Measurements from ENCODE around the gene TAS1R3. TPM values are rescaled to one million over a fixed set of nuclear protein-coding genes. Genes with fewer than 3 reads are reported as not detected.

The TAS1R3 gene
- polyA plus RNA-seq, 1 donor from 2014 or later: 1.0 TPM

GRCh38 chr1:1286313-1287261 lies 44.5 kb upstream of the TAS1R3 start:
- H3K4me2 ChIP-seq (ENCODE audit: low read length): no peak overlapping the region
- H3K27me3 ChIP-seq (ENCODE audit: insufficient read depth, low read depth, low read length): no peaks in the 10 kb centered on the region
- H4K20me1 ChIP-seq (ENCODE audit: insufficient read depth): no peaks in the 10 kb centered on the region
- H3F3A ChIP-seq (ENCODE audit: insufficient read depth, low read length, poor library complexity, severe bottlenecking): no peaks in the 10 kb centered on the region
- no peak overlapping the region for H3K4me3 ChIP-seq (ENCODE audit: low read length)
- H3K9me3 ChIP-seq (ENCODE audit: low read length): no peaks in the 10 kb centered on the region
- H3K27ac ChIP-seq (ENCODE audit: low read length): no peak overlapping the region
- no peaks in the 10 kb centered on the region for H3K9me2 ChIP-seq (ENCODE audit: insufficient read depth, low read length)
- TF ChIP-seq RAD21 (conservative IDR thresholded peaks at IDR 0.05) (no peak), MXI1 (conservative IDR thresholded peaks at IDR 0.05; ENCODE audit: poor library complexity, severe bottlenecking) (no peak), EP300 (conservative IDR thresholded peaks at IDR 0.05; ENCODE audit: poor library complexity, severe bottlenecking) (no peak), SMC3 (conservative IDR thresholded peaks at IDR 0.05; ENCODE audit: poor library complexity) (no peak), EZH2 (IDR thresholded peaks at IDR 0.05; ENCODE audit: borderline replicate concordance, insufficient read depth, low read length, poor library complexity, severe bottlenecking) (no peak), POLR2AphosphoS5 (IDR thresholded peaks at IDR 0.05) (no peak), TAF1 (IDR thresholded peaks at IDR 0.05; ENCODE audit: low read depth) (no peak)
- TF ChIP-seq, protein P1, sequence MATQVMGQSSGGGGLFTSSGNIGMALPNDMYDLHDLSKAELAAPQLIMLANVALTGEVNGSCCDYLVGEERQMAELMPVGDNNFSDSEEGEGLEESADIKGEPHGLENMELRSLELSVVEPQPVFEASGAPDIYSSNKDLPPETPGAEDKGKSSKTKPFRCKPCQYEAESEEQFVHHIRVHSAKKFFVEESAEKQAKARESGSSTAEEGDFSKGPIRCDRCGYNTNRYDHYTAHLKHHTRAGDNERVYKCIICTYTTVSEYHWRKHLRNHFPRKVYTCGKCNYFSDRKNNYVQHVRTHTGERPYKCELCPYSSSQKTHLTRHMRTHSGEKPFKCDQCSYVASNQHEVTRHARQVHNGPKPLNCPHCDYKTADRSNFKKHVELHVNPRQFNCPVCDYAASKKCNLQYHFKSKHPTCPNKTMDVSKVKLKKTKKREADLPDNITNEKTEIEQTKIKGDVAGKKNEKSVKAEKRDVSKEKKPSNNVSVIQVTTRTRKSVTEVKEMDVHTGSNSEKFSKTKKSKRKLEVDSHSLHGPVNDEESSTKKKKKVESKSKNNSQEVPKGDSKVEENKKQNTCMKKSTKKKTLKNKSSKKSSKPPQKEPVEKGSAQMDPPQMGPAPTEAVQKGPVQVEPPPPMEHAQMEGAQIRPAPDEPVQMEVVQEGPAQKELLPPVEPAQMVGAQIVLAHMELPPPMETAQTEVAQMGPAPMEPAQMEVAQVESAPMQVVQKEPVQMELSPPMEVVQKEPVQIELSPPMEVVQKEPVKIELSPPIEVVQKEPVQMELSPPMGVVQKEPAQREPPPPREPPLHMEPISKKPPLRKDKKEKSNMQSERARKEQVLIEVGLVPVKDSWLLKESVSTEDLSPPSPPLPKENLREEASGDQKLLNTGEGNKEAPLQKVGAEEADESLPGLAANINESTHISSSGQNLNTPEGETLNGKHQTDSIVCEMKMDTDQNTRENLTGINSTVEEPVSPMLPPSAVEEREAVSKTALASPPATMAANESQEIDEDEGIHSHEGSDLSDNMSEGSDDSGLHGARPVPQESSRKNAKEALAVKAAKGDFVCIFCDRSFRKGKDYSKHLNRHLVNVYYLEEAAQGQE (IDR thresholded peaks at IDR 0.05; ENCODE audit: borderline replicate concordance): no peak
- TF ChIP-seq, protein P2, sequence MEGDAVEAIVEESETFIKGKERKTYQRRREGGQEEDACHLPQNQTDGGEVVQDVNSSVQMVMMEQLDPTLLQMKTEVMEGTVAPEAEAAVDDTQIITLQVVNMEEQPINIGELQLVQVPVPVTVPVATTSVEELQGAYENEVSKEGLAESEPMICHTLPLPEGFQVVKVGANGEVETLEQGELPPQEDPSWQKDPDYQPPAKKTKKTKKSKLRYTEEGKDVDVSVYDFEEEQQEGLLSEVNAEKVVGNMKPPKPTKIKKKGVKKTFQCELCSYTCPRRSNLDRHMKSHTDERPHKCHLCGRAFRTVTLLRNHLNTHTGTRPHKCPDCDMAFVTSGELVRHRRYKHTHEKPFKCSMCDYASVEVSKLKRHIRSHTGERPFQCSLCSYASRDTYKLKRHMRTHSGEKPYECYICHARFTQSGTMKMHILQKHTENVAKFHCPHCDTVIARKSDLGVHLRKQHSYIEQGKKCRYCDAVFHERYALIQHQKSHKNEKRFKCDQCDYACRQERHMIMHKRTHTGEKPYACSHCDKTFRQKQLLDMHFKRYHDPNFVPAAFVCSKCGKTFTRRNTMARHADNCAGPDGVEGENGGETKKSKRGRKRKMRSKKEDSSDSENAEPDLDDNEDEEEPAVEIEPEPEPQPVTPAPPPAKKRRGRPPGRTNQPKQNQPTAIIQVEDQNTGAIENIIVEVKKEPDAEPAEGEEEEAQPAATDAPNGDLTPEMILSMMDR (IDR thresholded peaks at IDR 0.05; ENCODE audit: poor library complexity, severe bottlenecking): no peak
- no peak overlapping the region for H3K9ac ChIP-seq (ENCODE audit: low read length)
- no peaks in the 10 kb centered on the region for H3K36me3 ChIP-seq (ENCODE audit: insufficient read depth, low read length)
- no peak overlapping the region for H2AFZ ChIP-seq (ENCODE audit: low read depth, low read length)
- H3K79me2 ChIP-seq (replicated peaks; ENCODE audit: insufficient read depth, low read length): no peaks in the 10 kb centered on the region

GRCh38 chr1:1287288-1288110 lies 43.6 kb upstream of the TAS1R3 start:
- H3K36me3 ChIP-seq (ENCODE audit: insufficient read depth, low read length): no peaks in the 10 kb centered on the region
- no peaks in the 10 kb centered on the region for H3K9me2 ChIP-seq (ENCODE audit: insufficient read depth, low read length)
- H3K4me3 ChIP-seq (ENCODE audit: low read length): no peak overlapping the region
- no peaks in the 10 kb centered on the region for H3F3A ChIP-seq (ENCODE audit: insufficient read depth, low read length, poor library complexity, severe bottlenecking)
- no peak overlapping the region for H3K9ac ChIP-seq (ENCODE audit: low read length)
- H2AFZ ChIP-seq (ENCODE audit: low read depth, low read length): no peak overlapping the region
- no peaks in the 10 kb centered on the region for H3K79me2 ChIP-seq (replicated peaks; ENCODE audit: insufficient read depth, low read length)
- H3K9me3 ChIP-seq (ENCODE audit: low read length): no peaks in the 10 kb centered on the region
- H3K27me3 ChIP-seq (ENCODE audit: insufficient read depth, low read depth, low read length): no peaks in the 10 kb centered on the region
- no peak overlapping the region for H3K4me2 ChIP-seq (ENCODE audit: low read length)
- H3K27ac ChIP-seq (ENCODE audit: low read length): no peak overlapping the region
- H4K20me1 ChIP-seq (ENCODE audit: insufficient read depth): no peaks in the 10 kb centered on the region
- TF ChIP-seq, protein P1 (IDR thresholded peaks at IDR 0.05; ENCODE audit: borderline replicate concordance): no peak
- TF ChIP-seq SMC3 (conservative IDR thresholded peaks at IDR 0.05; ENCODE audit: poor library complexity) (no peak), EP300 (conservative IDR thresholded peaks at IDR 0.05; ENCODE audit: poor library complexity, severe bottlenecking) (no peak), RAD21 (conservative IDR thresholded peaks at IDR 0.05) (no peak), POLR2AphosphoS5 (IDR thresholded peaks at IDR 0.05) (no peak), EZH2 (IDR thresholded peaks at IDR 0.05; ENCODE audit: borderline replicate concordance, insufficient read depth, low read length, poor library complexity, severe bottlenecking) (no peak), MXI1 (conservative IDR thresholded peaks at IDR 0.05; ENCODE audit: poor library complexity, severe bottlenecking) (no peak), TAF1 (IDR thresholded peaks at IDR 0.05; ENCODE audit: low read depth) (no peak)
- TF ChIP-seq, protein P2 (IDR thresholded peaks at IDR 0.05; ENCODE audit: poor library complexity, severe bottlenecking): no peak

Data from neural cell (in vitro differentiated cells).